HCT116 (cell line): ENCODE data around the gene NCOA6. TPM values are rescaled to one million over a fixed set of nuclear protein-coding genes. Genes with fewer than 3 reads are reported as not detected.
"Not testable (repeated sequence)": the region's sequence is repeated elsewhere in the genome, so short reads cannot be mapped to it uniquely, and the experiment has no call there.

Experiments used
- ATAC-seq: fragments of 200-7000 bp; cut with Tn5 transposase; 2 replicates; pipeline ENCODE4 v1.9.1; 2020; ENCODE audit warnings: mild to moderate bottlenecking, moderate library complexity
- BruUV-seq: library from RNA; stranded (reverse); fragments of 400-500 nt; replicated peaks from 2 replicates; lab custom pipeline; 2021; lab: Mats Ljungman, UMichigan
- CTCF ChIA-PET: fragments of 300-600 bp; sonication (Branson Sonifier 250); formaldehyde crosslinking; loops from one replicate; lab custom pipeline; 2021; ENCODE audit warnings: antibody characterized with exemption; lab: Charles Lee
- POLR2A ChIA-PET: fragments of 300-600, 350-600 bp; sonication (Branson Sonifier 250); formaldehyde crosslinking; loops from one replicate; lab custom pipeline; 2021; ENCODE audit warnings: antibody characterized with exemption; lab: Charles Lee
- RAD21 ChIA-PET, 2 experiments: fragments of 300-600 bp; sonication (Branson Sonifier 250); formaldehyde crosslinking; loops; one replicate each; lab custom pipeline; 2023; ENCODE audit warnings: low total read pairs in 2 of 2; ENCODE audit not compliant: uncharacterized antibody in 2 of 2, unreplicated experiment in 2 of 2, low non-redundant PET in 1 of 2; lab: Charles Lee
- DNase-seq: peaks from one replicate; pipeline ENCODE4 v3.0.0-alpha.2; 2010; ENCODE audit warnings: low read depth, low spot score
- H2AFZ ChIP-seq: fragments of 200-600 bp; shearing (Covaris generic), sonication (generic); 2 replicates; pipeline ENCODE4 v1.6.1; 2017; ENCODE audit warnings: low read depth, mixed run types, mixed read lengths, antibody characterized with exemption, low read length; ENCODE audit not compliant: poor library complexity, severe bottlenecking
- H3K27ac ChIP-seq: 2 replicates; pipeline ENCODE4 v1.5.1; 2012; ENCODE audit warnings: low read depth, low read length
- H3K27me3 ChIP-seq: fragments of 200-600 bp; sonication (generic); 2 replicates; pipeline ENCODE4 v1.6.1; 2016; ENCODE audit warnings: mixed run types, low read length, mixed read lengths; ENCODE audit not compliant: insufficient read depth
- H3K36me3 ChIP-seq, 2 experiments: fragments of 200-500 bp in 1 of 2; fragments of 200-600 bp in 1 of 2; sonication (Bioruptor generic) in 1 of 2; sonication (generic) in 1 of 2; 2 replicates each; pipeline versions ENCODE4 v1.5.1 to v1.6.1; 2014 to 2016; ENCODE audit warnings: low read length in 2 of 2, inconsistent platforms in 1 of 2, mixed read lengths in 1 of 2, mixed run types in 1 of 2; ENCODE audit not compliant: insufficient read depth in 2 of 2, control insufficient read depth in 1 of 2
- H3K4me1 ChIP-seq, 2 experiments: fragments of 200-600 bp in 1 of 2; sonication (generic) in 1 of 2; 2 replicates each; pipeline versions ENCODE4 v1.5.1 to v1.6.1; 2012 to 2017; ENCODE audit warnings: low read length in 2 of 2, inconsistent platforms in 1 of 2, mild to moderate bottlenecking in 1 of 2, mixed read lengths in 1 of 2, mixed run types in 1 of 2, moderate library complexity in 1 of 2; ENCODE audit not compliant: insufficient read depth in 2 of 2, control insufficient read depth in 1 of 2
- H3K4me2 ChIP-seq: fragments of 200-600 bp; sonication (generic); 2 replicates; pipeline ENCODE4 v1.6.1; 2017; ENCODE audit warnings: mixed run types, low read length, mixed read lengths
- H3K4me3 ChIP-seq, 2 experiments: fragments of 200-600 bp in 1 of 2; sonication (generic) in 1 of 2; replicated peaks in 1 of 2; 2 replicates each; pipeline ENCODE4 v1.5.1; 2011 to 2016; ENCODE audit warnings: low read length in 2 of 2, control low read depth in 1 of 2, low read depth in 1 of 2, mild to moderate bottlenecking in 1 of 2, mixed read lengths in 1 of 2, mixed run types in 1 of 2
- H3K79me2 ChIP-seq: fragments of 200-600 bp; sonication (generic); 2 replicates; pipeline ENCODE4 v1.6.1; 2017; ENCODE audit warnings: mild to moderate bottlenecking, mixed run types, low read length, moderate library complexity, mixed read lengths; ENCODE audit not compliant: insufficient read depth
- H3K9ac ChIP-seq: fragments of 200-600 bp; sonication (generic); 2 replicates; pipeline ENCODE4 v1.6.1; 2016; ENCODE audit warnings: low read length, mixed read lengths
- H3K9me2 ChIP-seq: fragments of 200-600 bp; sonication (generic), shearing (Covaris generic); 2 replicates; pipeline ENCODE4 v1.6.1; 2017; ENCODE audit warnings: mixed run types, mild to moderate bottlenecking, moderate library complexity; ENCODE audit not compliant: insufficient read depth
- H3K9me3 ChIP-seq, 2 experiments: fragments of 200-500 bp in 1 of 2; fragments of 200-600 bp in 1 of 2; sonication (Bioruptor generic) in 1 of 2; sonication (generic) in 1 of 2; 2 replicates each; pipeline ENCODE4 v1.6.1; 2014 to 2017; ENCODE audit warnings: low read length in 2 of 2, mixed read lengths in 2 of 2, inconsistent platforms in 1 of 2, low read depth in 1 of 2, mild to moderate bottlenecking in 1 of 2, mixed run types in 1 of 2, moderate library complexity in 1 of 2; ENCODE audit not compliant: control insufficient read depth in 1 of 2, insufficient read depth in 1 of 2
- H4K20me1 ChIP-seq: fragments of 200-600 bp; sonication (generic), shearing (Covaris generic); 2 replicates; pipeline ENCODE4 v1.6.1; 2017; ENCODE audit warnings: mixed run types, mild to moderate bottlenecking, moderate library complexity; ENCODE audit not compliant: insufficient read depth
- JUND ChIP-seq: IDR thresholded peaks from 2 replicates; pipeline ENCODE4 v1.6.1; 2012
- POLR2A ChIP-seq: IDR thresholded peaks from 2 replicates; pipeline ENCODE4 v1.7.0; 2011; ENCODE audit warnings: borderline replicate concordance; ENCODE audit not compliant: insufficient read depth, insufficient read length; ENCODE audit errors: extremely low read depth
- YY1 ChIP-seq: IDR thresholded peaks from 2 replicates; pipeline ENCODE4 v1.6.1; 2011; ENCODE audit warnings: low read length, low read depth, moderate library complexity, mild to moderate bottlenecking; ENCODE audit not compliant: insufficient replicate concordance; ENCODE audit errors: extremely low read depth
- intact Hi-C: fragments of 100-400 bp; cut with micrococcal nuclease; formaldehyde crosslinking; loops from 2 replicates; pipeline ENCODE4 v1.10.0; 2022
- total RNA-seq: library from RNA; stranded (reverse); gene quantifications from one replicate; pipeline ENCODE4 v1.2.1, GENCODE V29; 2021; ENCODE audit not compliant: unreplicated experiment
- TF ChIP-seq, protein P1 (sequence below): IDR thresholded peaks from 2 replicates; pipeline ENCODE4 v1.6.1; 2012; ENCODE audit warnings: low read depth
- TF ChIP-seq, protein P2 (sequence below): IDR thresholded peaks from 2 replicates; pipeline ENCODE4 v1.6.1; 2012

Gene NCOA6
- total RNA-seq, 1 experiment from 2014 or later: 24.8 TPM

DNA sequence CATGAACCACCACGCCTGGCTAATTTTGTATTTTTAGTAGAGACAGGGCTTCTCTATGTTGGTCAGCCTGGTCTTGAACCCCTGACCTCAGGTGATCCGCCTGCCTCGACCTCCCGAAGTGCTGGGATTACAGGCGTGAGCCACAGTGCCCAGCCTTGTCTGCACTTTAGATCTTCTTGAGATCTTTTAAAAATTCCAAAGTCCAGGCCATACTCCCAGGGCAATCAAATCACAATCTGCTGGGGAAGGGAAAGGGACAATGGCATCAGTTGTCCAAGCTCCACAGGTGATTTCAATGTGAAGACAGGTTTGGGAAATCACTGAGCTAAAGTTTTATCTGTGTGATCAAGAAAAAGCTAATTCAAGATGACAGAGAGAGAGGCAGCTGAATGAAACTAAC lies 16.9 kb downstream of the NCOA6 start (continued):
- TF ChIP-seq YY1: no peak
- TF ChIP-seq, protein P1, sequence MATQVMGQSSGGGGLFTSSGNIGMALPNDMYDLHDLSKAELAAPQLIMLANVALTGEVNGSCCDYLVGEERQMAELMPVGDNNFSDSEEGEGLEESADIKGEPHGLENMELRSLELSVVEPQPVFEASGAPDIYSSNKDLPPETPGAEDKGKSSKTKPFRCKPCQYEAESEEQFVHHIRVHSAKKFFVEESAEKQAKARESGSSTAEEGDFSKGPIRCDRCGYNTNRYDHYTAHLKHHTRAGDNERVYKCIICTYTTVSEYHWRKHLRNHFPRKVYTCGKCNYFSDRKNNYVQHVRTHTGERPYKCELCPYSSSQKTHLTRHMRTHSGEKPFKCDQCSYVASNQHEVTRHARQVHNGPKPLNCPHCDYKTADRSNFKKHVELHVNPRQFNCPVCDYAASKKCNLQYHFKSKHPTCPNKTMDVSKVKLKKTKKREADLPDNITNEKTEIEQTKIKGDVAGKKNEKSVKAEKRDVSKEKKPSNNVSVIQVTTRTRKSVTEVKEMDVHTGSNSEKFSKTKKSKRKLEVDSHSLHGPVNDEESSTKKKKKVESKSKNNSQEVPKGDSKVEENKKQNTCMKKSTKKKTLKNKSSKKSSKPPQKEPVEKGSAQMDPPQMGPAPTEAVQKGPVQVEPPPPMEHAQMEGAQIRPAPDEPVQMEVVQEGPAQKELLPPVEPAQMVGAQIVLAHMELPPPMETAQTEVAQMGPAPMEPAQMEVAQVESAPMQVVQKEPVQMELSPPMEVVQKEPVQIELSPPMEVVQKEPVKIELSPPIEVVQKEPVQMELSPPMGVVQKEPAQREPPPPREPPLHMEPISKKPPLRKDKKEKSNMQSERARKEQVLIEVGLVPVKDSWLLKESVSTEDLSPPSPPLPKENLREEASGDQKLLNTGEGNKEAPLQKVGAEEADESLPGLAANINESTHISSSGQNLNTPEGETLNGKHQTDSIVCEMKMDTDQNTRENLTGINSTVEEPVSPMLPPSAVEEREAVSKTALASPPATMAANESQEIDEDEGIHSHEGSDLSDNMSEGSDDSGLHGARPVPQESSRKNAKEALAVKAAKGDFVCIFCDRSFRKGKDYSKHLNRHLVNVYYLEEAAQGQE: no peak
- no peak for TF ChIP-seq POLR2A
- no peak for TF ChIP-seq JUND
- TF ChIP-seq, protein P2, sequence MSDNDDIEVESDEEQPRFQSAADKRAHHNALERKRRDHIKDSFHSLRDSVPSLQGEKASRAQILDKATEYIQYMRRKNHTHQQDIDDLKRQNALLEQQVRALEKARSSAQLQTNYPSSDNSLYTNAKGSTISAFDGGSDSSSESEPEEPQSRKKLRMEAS: no peak

DNA sequence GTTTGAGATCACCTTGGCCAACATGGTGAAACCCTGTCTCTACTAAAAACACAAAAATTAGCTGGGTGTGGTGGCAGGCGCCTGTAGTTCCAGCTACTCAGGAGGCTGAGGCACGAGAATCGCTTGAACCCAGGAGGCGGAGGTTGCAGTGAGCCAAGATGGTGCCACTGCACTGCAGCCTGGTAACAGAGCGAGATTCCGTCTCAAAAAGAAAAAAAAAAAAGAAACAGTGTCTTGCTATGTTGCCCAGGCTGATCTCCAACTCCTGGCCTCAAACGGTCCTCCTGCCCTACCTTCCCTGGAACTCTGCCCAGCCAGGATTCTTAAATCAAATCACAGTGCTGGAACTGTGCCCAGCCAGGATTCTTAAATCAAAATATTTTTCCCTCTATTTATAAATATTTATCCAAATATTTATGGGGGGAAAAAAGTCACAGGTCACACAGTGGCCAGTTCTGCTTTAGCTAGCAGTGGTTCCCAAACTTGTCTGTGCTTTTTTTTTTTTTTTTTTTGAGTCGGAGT lies 17.4 kb downstream of the NCOA6 start:
- H4K20me1 ChIP-seq, DNase-seq, POLR2A ChIA-PET, H3K36me3 ChIP-seq, H3K27me3 ChIP-seq, CTCF ChIA-PET, H3K9me2 ChIP-seq, intact Hi-C loops, RAD21 ChIA-PET, H2AFZ ChIP-seq, H3K27ac ChIP-seq, BruUV-seq, H3K9me3 ChIP-seq, H3K4me2 ChIP-seq, H3K9ac ChIP-seq, H3K4me3 ChIP-seq, ATAC-seq: not testable (repeated sequence)
- H3K4me1 ChIP-seq: peaks cover 5 to 10% of the 10 kb centered on the region in 2 experiments
- H3K79me2 ChIP-seq: peaks cover 62% of the 10 kb centered on the region
